HG02938 (cell line): ENCODE results near the gene FAAP20.
"Not testable (repeated sequence)": the region's sequence is repeated elsewhere in the genome, so short reads cannot be mapped to it uniquely, and the experiment has no call there.

Experiments used
- ATAC-seq: cut with Tn5 transposase; IDR thresholded peaks from one replicate; pipeline ENCODE4 v1.9.1; 2021; ENCODE audit warnings: mild to moderate bottlenecking, moderate library complexity; ENCODE audit not compliant: unreplicated experiment

Gene FAAP20

GRCh38 chr1:2163205-2163604 is 31.4 kb downstream of the FAAP20 start:
- ATAC-seq: no peak

DNA sequence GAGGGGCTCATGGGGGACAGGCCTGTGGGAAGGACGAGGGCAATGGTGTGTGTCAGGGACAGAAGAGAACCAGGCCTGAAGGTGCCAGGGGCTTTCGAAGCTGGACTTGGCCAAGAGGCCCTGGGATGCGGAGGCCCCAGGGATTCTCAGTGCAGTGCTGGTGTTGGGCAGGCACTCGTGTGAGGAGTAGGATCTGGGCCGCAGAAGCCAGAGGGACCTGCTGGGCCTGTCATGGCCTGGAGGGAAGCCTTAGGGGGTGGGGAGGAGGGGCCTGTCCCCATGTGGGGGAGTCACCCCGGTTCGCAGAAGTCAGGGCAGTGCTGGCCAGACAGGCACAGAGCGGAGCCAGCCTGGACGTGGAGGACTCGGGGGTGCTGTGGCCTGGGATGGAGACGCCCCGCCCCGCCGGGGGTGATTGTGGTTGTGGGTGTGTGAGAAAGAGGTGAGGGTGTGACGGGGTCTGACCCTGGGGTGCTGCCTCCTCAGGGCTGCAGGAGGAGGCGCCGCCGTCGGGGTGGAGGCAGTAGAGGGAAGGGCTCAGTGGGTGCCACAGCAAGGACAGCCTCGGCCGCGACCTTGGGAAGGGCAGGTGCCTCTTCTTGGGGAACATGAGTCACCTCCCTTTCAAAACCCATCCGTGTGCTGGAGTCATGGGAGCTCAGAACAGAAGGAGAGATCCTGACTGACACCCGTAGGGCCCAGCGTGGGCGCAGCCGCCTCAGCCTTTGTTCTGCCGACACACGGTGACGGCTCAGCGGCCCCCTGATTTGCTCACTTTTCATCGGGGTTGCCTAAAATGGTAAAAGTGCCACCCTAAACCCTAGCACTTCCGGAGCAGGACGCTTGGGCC is 33.9 kb downstream of the FAAP20 start:
- no peak for ATAC-seq

DNA sequence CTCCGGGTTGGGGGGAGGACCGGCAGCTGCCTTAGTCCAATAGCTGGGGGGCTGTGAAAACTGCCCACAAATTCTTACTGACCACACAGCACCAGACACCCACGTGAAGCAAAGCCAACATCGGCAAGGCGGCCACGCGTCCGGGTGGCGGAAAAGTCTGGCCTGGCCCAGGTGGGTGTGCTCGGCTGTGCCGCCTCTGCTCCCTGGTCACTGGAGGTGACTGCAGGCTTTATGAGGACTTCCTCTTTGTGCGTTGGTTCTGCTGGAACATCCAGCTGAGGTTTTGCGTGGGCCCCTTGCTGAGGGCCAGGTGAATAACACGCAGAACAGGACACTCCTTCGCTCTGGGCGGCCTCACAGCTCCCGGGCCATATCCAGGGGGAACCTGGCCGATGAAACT is 35.4 kb downstream of the FAAP20 start:
- no peak for ATAC-seq

DNA sequence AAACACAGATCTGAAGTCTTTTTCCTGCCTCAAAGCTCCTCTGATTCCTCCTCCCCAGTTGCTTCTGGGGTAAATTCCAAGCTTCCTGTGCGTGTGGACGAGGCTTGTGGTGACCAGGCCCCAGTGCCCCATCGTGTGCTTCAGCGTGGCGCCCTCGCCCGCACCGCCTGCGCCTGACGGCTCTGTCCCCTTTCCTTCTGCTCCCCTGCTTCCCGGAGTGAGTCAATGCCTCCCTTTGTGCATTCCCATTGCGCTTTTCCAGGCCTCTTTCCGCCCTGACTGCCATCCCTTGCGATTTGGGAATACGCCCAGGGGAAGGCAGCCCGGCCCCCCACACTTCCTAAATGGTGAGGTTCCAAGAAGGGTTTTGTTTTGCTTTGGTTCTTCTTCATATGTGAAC is 36.3 kb downstream of the FAAP20 start:
- ATAC-seq: no peak

- no peak for ATAC-seq
These were observed 36.7 kb downstream of the FAAP20 start for GRCh38 chr1:2157856-2158255.

GRCh38 chr1:2156866-2157265 is 37.7 kb downstream of the FAAP20 start:
- no peak for ATAC-seq

- no peak for ATAC-seq
These were observed 38.8 kb downstream of the FAAP20 start for GRCh38 chr1:2155788-2156187.

- ATAC-seq: no peak
These were observed 39.4 kb downstream of the FAAP20 start for GRCh38 chr1:2155147-2155598.

DNA sequence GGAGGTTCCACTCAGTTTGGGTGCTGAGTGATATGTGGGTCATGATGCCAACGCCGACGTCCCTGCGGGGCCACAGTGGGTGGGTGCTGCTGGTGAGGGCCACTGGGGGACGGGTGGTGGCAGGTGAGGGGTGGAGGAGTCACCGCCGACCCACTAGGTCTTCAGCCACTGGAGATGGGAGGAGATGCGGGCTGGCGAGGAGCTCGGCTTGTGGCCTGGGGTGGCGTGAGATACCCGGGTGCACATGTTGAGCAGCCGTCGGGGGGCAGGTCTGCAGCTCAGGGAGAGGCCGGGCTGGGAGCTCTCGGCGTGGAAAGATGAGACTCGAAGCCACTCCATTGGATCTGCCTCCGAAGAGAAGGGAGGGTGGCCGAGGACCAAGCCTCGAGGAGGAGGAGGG is 40.5 kb downstream of the FAAP20 start:
- ATAC-seq: no peak

- no peak for ATAC-seq
These were observed 41.6 kb downstream of the FAAP20 start for GRCh38 chr1:2152954-2153353.

GRCh38 chr1:2151911-2152310 is 42.7 kb downstream of the FAAP20 start:
- ATAC-seq: no peak

- ATAC-seq: no peak
These were observed 43.3 kb downstream of the FAAP20 start for GRCh38 chr1:2151252-2151651.

- no peak for ATAC-seq
These were observed 43.8 kb downstream of the FAAP20 start for GRCh38 chr1:2150801-2151200.

DNA sequence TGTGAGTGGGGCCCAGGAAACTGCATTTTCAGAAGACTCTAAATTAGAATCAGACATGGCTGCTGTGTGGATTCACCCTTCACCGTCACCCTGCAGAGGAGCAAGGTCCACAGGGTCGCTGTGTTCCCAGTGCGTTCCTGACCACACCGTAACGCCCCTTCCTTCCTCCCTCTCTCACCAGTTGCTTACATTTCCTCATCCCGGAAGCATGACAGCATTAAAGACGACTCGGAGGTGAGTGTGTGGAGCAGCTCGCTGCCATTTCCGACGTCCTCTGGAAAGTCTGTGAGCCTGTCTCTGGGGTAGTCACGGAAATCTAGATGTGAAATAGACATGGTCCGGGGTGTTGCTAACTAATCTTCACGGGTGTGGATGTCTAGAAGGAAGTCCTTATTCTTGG is 45.9 kb downstream of the FAAP20 start:
- ATAC-seq: no peak

GRCh38 chr1:2147869-2148268 is 46.7 kb downstream of the FAAP20 start:
- ATAC-seq: not testable (repeated sequence)

GRCh38 chr1:2146836-2147517 is 47.6 kb downstream of the FAAP20 start:
- ATAC-seq: no peak

- no peak for ATAC-seq
These were observed 48.4 kb downstream of the FAAP20 start for GRCh38 chr1:2145946-2146835.

DNA sequence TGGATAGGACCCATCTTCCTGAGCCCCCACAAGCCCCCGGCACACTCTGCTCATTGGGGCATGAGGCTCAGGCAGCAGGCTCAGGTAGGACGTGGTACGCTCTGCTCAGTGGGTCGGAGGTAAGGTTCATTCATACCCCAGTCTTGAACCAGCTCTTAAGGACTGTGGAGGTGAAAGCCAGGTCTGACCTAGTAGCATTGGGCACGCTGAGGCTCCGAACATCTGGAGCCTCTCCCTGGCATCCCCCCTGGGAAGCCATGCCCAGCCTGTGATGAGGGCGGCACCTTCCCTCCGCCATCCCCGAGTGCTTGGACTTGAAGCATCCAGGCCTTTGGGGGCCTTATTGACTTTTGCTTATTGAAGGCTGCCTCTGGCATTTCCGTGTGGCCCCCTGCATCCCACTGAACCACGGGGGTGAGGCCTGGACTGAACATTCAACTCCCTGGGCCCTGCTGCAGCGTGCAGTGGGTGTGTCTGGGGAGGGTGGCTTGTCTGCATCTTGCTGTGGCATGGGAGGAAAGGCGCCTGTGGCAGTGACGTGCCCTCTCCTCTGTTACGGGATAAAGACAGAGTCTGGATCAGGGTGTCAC is 50.0 kb downstream of the FAAP20 start:
- ATAC-seq: no peak

- ATAC-seq: no peak
These were observed 50.6 kb downstream of the FAAP20 start for GRCh38 chr1:2143814-2144500.

DNA sequence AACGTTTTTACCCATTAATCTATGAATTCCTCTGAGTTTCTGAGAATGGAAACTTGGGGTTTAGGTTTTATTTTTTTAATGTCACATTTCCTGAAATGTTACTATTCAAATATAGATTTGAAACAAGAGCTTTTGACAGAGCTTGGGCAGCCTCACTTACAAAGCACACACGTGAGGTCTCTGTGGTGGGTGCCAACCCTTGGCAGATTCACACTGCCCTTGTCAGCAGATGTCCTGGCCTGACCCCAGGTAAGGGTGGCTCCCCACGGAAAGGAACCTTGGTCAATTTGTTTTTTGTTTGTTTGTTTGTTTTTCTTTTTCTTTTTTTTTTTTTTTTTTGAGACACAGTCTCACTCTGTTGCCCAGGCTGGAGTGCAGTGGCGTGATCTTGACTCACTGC is 53.5 kb downstream of the FAAP20 start:
- ATAC-seq: no peak
